AML-193 (cell line): ENCODE data around the gene NEB.
"Not testable (repeated sequence)": the region's sequence is repeated elsewhere in the genome, so short reads cannot be mapped to it uniquely, and the experiment has no call there.

Source experiments
- DNase-seq, 2 experiments: peaks; one replicate each; lab custom pipeline; 2025; lab: John Stamatoyannopoulos, UW

NEB gene

GRCh38 chr2:151559431-151559830 lies 174.8 kb downstream of the NEB start:
- not testable (repeated sequence) for DNase-seq

GRCh38 chr2:151557883-151558282 lies 176.4 kb downstream of the NEB start:
- DNase-seq, result peak in 1 of 2 experiments; percentile 3

- no peak for DNase-seq
Observed at GRCh38 chr2:151556121-151556520, 178.2 kb downstream of the NEB start.

- no peak for DNase-seq
Observed at GRCh38 chr2:151552287-151552686, 182.0 kb downstream of the NEB start.

GRCh38 chr2:151551556-151551955 lies 182.7 kb downstream of the NEB start:
- no peak for DNase-seq

- DNase-seq, result no peak
Observed at GRCh38 chr2:151549191-151549590, 185.1 kb downstream of the NEB start.

GRCh38 chr2:151544449-151544848 lies 189.8 kb downstream of the NEB start:
- no peak for DNase-seq

- no peak for DNase-seq
Observed at GRCh38 chr2:151543876-151544275, 190.4 kb downstream of the NEB start.

- no peak for DNase-seq
Observed at GRCh38 chr2:151534001-151534400, 200.3 kb downstream of the NEB start.

- no peak for DNase-seq
Observed at GRCh38 chr2:151533127-151533526, 201.1 kb downstream of the NEB start.

GRCh38 chr2:151526572-151527090 lies 207.6 kb downstream of the NEB start:
- DNase-seq, result no peak

- no peak for DNase-seq
Observed at GRCh38 chr2:151525821-151526373, 208.4 kb downstream of the NEB start.

GRCh38 chr2:151523850-151524249 lies 210.4 kb downstream of the NEB start:
- no peak for DNase-seq

- DNase-seq, result no peak
Observed at GRCh38 chr2:151522556-151522955, 211.7 kb downstream of the NEB start.

- DNase-seq, result no peak
Observed at GRCh38 chr2:151520976-151521375, 213.3 kb downstream of the NEB start.

- no peak for DNase-seq
Observed at GRCh38 chr2:151518802-151519201, 215.5 kb downstream of the NEB start.

- no peak for DNase-seq
Observed at GRCh38 chr2:151508519-151508918, 225.8 kb downstream of the NEB start.

GRCh38 chr2:151506170-151506569 lies 228.1 kb downstream of the NEB start:
- DNase-seq, result no peak

GRCh38 chr2:151498178-151498577 lies 236.1 kb downstream of the NEB start:
- no peak for DNase-seq

- DNase-seq, result no peak
Observed at GRCh38 chr2:151491496-151491895, 242.8 kb downstream of the NEB start.

GRCh38 chr2:151490276-151490675 lies 244.0 kb downstream of the NEB start:
- DNase-seq, result no peak

- no peak for DNase-seq
Observed at GRCh38 chr2:151486053-151486452, 248.2 kb downstream of the NEB start.

- DNase-seq, result no peak
Observed at GRCh38 chr2:151484100-151484499, 250.2 kb downstream of the NEB start.

- no peak for DNase-seq
Observed at GRCh38 chr2:151483546-151483945, 250.7 kb downstream of the NEB start.
